ENCODE results near the gene ERVFRD-1.
"Not testable (repeated sequence)": the region's sequence is repeated elsewhere in the genome, so short reads cannot be mapped to it uniquely, and the experiment has no call there.

The ERVFRD-1 gene

GRCh38 chr6:11091141-11091540 lies 20.4 kb downstream of the ERVFRD-1 start:
- not testable (repeated sequence) for DNase-seq (ENCODE audit: low read depth)

GRCh38 chr6:11089695-11090094 lies 21.8 kb downstream of the ERVFRD-1 start:
- DNase-seq (ENCODE audit: low read depth): no peak

GRCh38 chr6:11087141-11087812 lies 24.2 kb downstream of the ERVFRD-1 start:
- DNase-seq (ENCODE audit: low read depth): not testable (repeated sequence)

GRCh38 chr6:11085758-11086435 lies 25.6 kb downstream of the ERVFRD-1 start:
- DNase-seq (ENCODE audit: low read depth): no peak

- no peak for DNase-seq (ENCODE audit: low read depth)
Measured at GRCh38 chr6:11083956-11084355, 27.6 kb downstream of the ERVFRD-1 start.

GRCh38 chr6:11083491-11083890 lies 28.0 kb downstream of the ERVFRD-1 start:
- no peak for DNase-seq (ENCODE audit: low read depth)

- DNase-seq (ENCODE audit: low read depth): no peak
Measured at GRCh38 chr6:11080296-11080695, 31.2 kb downstream of the ERVFRD-1 start.

- DNase-seq (ENCODE audit: low read depth): no peak
Measured at GRCh38 chr6:11078266-11078665, 33.3 kb downstream of the ERVFRD-1 start.

- no peak for DNase-seq (ENCODE audit: low read depth)
Measured at GRCh38 chr6:11076540-11076939, 35.0 kb downstream of the ERVFRD-1 start.

GRCh38 chr6:11072101-11072500 lies 39.4 kb downstream of the ERVFRD-1 start:
- no peak for DNase-seq (ENCODE audit: low read depth)

- no peak for DNase-seq (ENCODE audit: low read depth)
Measured at GRCh38 chr6:11069760-11070159, 41.8 kb downstream of the ERVFRD-1 start.

GRCh38 chr6:11067348-11067747 lies 44.2 kb downstream of the ERVFRD-1 start:
- no peak for DNase-seq (ENCODE audit: low read depth)

GRCh38 chr6:11066505-11067347 lies 44.8 kb downstream of the ERVFRD-1 start:
- no peak for DNase-seq (ENCODE audit: low read depth)

- no peak for DNase-seq (ENCODE audit: low read depth)
Measured at GRCh38 chr6:11065436-11066202, 45.9 kb downstream of the ERVFRD-1 start.

GRCh38 chr6:11064836-11065235 lies 46.7 kb downstream of the ERVFRD-1 start:
- DNase-seq (ENCODE audit: low read depth): no peak

- DNase-seq (ENCODE audit: low read depth): no peak
Measured at GRCh38 chr6:11062715-11063114, 48.8 kb downstream of the ERVFRD-1 start.

- DNase-seq (ENCODE audit: low read depth): no peak
Measured at GRCh38 chr6:11062083-11062482, 49.4 kb downstream of the ERVFRD-1 start.

GRCh38 chr6:11058406-11058805 lies 53.1 kb downstream of the ERVFRD-1 start:
- DNase-seq (ENCODE audit: low read depth): no peak

- no peak for DNase-seq (ENCODE audit: low read depth)
Measured at GRCh38 chr6:11056871-11057270, 54.7 kb downstream of the ERVFRD-1 start.

- DNase-seq (ENCODE audit: low read depth): no peak
Measured at GRCh38 chr6:11055127-11055627, 56.3 kb downstream of the ERVFRD-1 start.

- DNase-seq (ENCODE audit: low read depth): no peak
Measured at GRCh38 chr6:11054722-11055121, 56.8 kb downstream of the ERVFRD-1 start.

- DNase-seq (ENCODE audit: low read depth): no peak
Measured at GRCh38 chr6:11053307-11053706, 58.2 kb downstream of the ERVFRD-1 start.
